DND-41 (cell line): ENCODE measurements around the gene DOCK3.

ENCODE experiments used
- ATAC-seq: fragments of 200-7000 bp; cut with Tn5 transposase; 3 replicates; pipeline ENCODE4 v1.9.1; 2021; ENCODE audit warnings: low read depth; ENCODE audit not compliant: insufficient read depth
- DNase-seq: peaks from one replicate; pipeline ENCODE4 v3.0.0-alpha.2; 2020
- H2AFZ ChIP-seq: 2 replicates; pipeline ENCODE4 v1.6.0; 2012; ENCODE audit warnings: low read depth, low read length
- H3K27ac ChIP-seq: 2 replicates; pipeline ENCODE4 v1.5.1; 2012; ENCODE audit warnings: low read length, inconsistent platforms
- H3K27me3 ChIP-seq: fragments of 200-600 bp; sonication (generic); 2 replicates; pipeline ENCODE4 v1.6.0; 2012; ENCODE audit warnings: low read length, mild to moderate bottlenecking, inconsistent platforms; ENCODE audit not compliant: insufficient read depth, poor library complexity
- H3K36me3 ChIP-seq: 2 replicates; pipeline ENCODE4 v1.5.1; 2012; ENCODE audit warnings: low read length, inconsistent platforms; ENCODE audit not compliant: insufficient read depth
- H3K4me1 ChIP-seq: 2 replicates; pipeline ENCODE4 v1.5.1; 2012; ENCODE audit warnings: mild to moderate bottlenecking, low read length; ENCODE audit not compliant: insufficient read depth
- H3K4me2 ChIP-seq: 2 replicates; pipeline ENCODE4 v1.6.0; 2012; ENCODE audit warnings: mild to moderate bottlenecking, moderate library complexity, low read length, inconsistent platforms; ENCODE audit not compliant: insufficient read depth
- H3K4me3 ChIP-seq, 2 experiments: fragments of 200-600 bp in 1 of 2; shearing (Covaris generic) in 1 of 2; 2 replicates each; pipeline ENCODE4 v1.5.1; 2012 to 2016; ENCODE audit warnings: inconsistent platforms in 2 of 2, low read length in 2 of 2, mild to moderate bottlenecking in 2 of 2, low read depth in 1 of 2, moderate library complexity in 1 of 2
- H3K79me2 ChIP-seq: 2 replicates; pipeline ENCODE4 v1.6.0; 2012; ENCODE audit warnings: low read length, inconsistent platforms; ENCODE audit not compliant: insufficient read depth
- H3K9ac ChIP-seq: 2 replicates; pipeline ENCODE4 v1.6.0; 2012; ENCODE audit warnings: low read depth, mild to moderate bottlenecking, inconsistent platforms, low read length, moderate library complexity
- H3K9me3 ChIP-seq: 2 replicates; pipeline ENCODE4 v1.5.1; 2012; ENCODE audit warnings: low read length, moderate library complexity, mild to moderate bottlenecking, inconsistent platforms; ENCODE audit not compliant: insufficient read depth, severe bottlenecking
- H4K20me1 ChIP-seq: 2 replicates; pipeline ENCODE4 v1.6.0; 2012; ENCODE audit warnings: low read length; ENCODE audit not compliant: insufficient read depth
- EZH2 ChIP-seq: IDR thresholded peaks from 3 replicates; pipeline ENCODE4 v1.6.1; 2012; ENCODE audit warnings: borderline replicate concordance, low read depth, mild to moderate bottlenecking, moderate library complexity, low read length, inconsistent platforms; ENCODE audit not compliant: severe bottlenecking
- TF ChIP-seq, protein P1 (sequence below): IDR thresholded peaks from 2 replicates; pipeline ENCODE4 v1.5.1; 2012; ENCODE audit warnings: borderline replicate concordance, low read length, moderate library complexity, mild to moderate bottlenecking; ENCODE audit not compliant: poor library complexity, severe bottlenecking; ENCODE audit errors: extremely low read depth

The DOCK3 gene

DNA sequence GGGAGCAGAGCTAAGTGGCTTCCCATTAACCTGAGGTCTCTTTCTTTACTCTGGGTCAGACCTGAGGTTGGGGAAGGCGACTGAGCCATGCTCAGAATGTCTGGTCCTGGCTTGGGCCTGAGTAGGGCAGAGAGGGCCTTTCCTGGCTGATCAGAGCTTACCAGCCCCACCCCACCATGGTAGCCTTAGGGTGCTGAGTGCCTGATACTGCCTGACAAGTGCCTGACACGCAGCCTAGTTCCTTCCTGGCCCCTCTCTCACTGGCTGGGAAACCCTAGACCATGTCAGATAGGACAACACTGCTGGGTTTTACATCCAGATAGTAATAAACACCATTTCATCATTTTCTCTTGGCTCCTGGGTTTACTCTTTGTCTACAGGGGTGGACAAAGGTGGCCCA, 25.8 kb upstream of the DOCK3 start:
- H3K36me3 ChIP-seq = peaks cover 59% of the 10 kb centered on the region
- DNase-seq (no peak), ATAC-seq (no peak)
- no peak overlapping the region for H2AFZ ChIP-seq
- H3K4me1 ChIP-seq = no peaks in the 10 kb centered on the region
- H3K79me2 ChIP-seq = no peaks in the 10 kb centered on the region
- no peak overlapping the region for H3K9ac ChIP-seq
- no peak for TF ChIP-seq EZH2
- TF ChIP-seq, protein P1, sequence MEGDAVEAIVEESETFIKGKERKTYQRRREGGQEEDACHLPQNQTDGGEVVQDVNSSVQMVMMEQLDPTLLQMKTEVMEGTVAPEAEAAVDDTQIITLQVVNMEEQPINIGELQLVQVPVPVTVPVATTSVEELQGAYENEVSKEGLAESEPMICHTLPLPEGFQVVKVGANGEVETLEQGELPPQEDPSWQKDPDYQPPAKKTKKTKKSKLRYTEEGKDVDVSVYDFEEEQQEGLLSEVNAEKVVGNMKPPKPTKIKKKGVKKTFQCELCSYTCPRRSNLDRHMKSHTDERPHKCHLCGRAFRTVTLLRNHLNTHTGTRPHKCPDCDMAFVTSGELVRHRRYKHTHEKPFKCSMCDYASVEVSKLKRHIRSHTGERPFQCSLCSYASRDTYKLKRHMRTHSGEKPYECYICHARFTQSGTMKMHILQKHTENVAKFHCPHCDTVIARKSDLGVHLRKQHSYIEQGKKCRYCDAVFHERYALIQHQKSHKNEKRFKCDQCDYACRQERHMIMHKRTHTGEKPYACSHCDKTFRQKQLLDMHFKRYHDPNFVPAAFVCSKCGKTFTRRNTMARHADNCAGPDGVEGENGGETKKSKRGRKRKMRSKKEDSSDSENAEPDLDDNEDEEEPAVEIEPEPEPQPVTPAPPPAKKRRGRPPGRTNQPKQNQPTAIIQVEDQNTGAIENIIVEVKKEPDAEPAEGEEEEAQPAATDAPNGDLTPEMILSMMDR = no peak
- no peaks in the 10 kb centered on the region for H3K27me3 ChIP-seq
- no peak overlapping the region for H3K27ac ChIP-seq
- H3K4me2 ChIP-seq = no peak overlapping the region
- H3K9me3 ChIP-seq = no peaks in the 10 kb centered on the region
- peaks cover 67% of the 10 kb centered on the region for H4K20me1 ChIP-seq
- no peak overlapping the region for H3K4me3 ChIP-seq

DNA sequence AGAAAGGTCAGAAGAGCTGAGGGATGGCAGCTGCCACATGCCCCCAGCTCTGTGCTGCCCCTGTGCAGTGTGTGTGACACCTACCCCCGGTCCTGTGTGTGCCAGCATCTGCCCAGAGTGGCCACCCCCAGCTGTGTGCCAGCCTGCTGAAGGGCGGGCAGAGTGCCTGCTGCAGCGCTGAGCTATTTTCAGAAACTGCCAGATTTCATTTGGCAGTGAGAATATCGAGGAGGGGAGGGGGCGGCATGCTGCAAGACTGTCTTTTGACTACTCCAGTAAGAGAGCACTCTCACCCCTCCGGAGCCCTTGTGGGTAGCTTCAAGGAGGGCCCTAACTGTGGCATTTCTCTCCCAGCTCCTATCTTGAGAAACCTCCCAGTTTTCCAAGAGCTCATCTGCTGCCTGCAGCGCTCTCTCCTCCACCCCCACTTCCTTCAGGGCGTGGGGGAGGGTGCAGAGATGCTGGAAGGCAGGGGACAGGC, 25.2 kb upstream of the DOCK3 start:
- no peaks in the 10 kb centered on the region for H3K27me3 ChIP-seq
- H3K9ac ChIP-seq = no peak overlapping the region
- no peak overlapping the region for H3K27ac ChIP-seq
- ATAC-seq = no peak
- H4K20me1 ChIP-seq = peaks cover 64% of the 10 kb centered on the region
- H3K9me3 ChIP-seq = no peaks in the 10 kb centered on the region
- peaks cover 53% of the 10 kb centered on the region for H3K36me3 ChIP-seq
- H2AFZ ChIP-seq = no peak overlapping the region
- H3K4me3 ChIP-seq = no peak overlapping the region
- no peaks in the 10 kb centered on the region for H3K79me2 ChIP-seq
- DNase-seq = no peak
- no peaks in the 10 kb centered on the region for H3K4me1 ChIP-seq
- TF ChIP-seq EZH2 = no peak
- TF ChIP-seq, protein P1 = no peak
- H3K4me2 ChIP-seq = no peak overlapping the region

DNA sequence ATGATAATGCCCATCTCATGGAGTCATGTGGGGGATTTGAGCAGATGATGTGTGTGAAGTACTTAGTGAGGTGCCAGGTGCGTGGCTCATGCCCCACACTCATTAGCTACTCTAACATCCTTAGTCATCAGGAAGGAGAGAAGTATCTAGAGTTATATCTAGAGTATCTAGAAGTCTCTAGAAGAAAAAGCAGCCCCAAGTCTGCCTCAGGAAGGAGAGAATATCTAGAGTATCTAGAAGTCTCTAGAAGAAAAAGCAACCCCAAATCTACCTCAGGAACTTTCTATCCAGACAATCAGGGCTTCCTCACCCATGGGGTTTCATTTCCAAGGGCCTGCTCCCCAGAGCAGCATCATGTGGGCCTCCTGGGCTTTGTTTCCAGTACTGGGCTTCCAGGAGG, 24.7 kb upstream of the DOCK3 start:
- Histone ChIP-seq H3K4me1 (no peaks in the 10 kb centered on the region), H3K27me3 (no peaks in the 10 kb centered on the region), H3K9me3 (no peaks in the 10 kb centered on the region), H2AFZ (no peak overlapping the region), H4K20me1 (peaks cover 61% of the 10 kb centered on the region), H3K36me3 (peaks cover 48% of the 10 kb centered on the region), H3K4me3 (no peak overlapping the region), H3K27ac (no peak overlapping the region), H3K79me2 (no peaks in the 10 kb centered on the region), H3K4me2 (no peak overlapping the region), H3K9ac (no peak overlapping the region)
- no peak for TF ChIP-seq EZH2
- DNase-seq (no peak), ATAC-seq (no peak)

DNA sequence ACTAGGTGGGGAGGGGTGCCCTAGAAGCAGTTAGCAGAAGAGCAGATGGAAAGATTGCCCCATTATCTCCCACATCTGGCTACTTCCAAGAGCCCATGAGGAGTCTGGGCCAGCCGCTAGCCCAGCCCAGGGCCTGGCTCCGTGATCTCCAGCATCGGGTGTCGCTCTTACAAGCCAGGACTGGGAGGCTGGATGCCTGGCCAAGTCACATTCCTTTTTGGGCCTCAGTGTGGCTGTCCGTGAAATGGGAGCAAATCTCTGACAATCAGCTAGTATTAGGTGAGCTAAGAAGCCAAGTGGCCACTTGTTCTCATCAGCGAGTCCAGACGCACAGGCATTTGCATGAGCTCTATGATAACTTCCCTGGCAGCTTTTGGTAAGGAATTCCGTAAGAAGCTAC, 23.3 kb upstream of the DOCK3 start:
- H4K20me1 ChIP-seq = peaks cover 48% of the 10 kb centered on the region
- H3K9ac ChIP-seq = no peak overlapping the region
- H3K27ac ChIP-seq = no peak overlapping the region
- no peaks in the 10 kb centered on the region for H3K9me3 ChIP-seq
- DNase-seq (no peak), ATAC-seq (no peak)
- H3K4me2 ChIP-seq = no peak overlapping the region
- TF ChIP-seq, protein P1 = no peak
- no peak for TF ChIP-seq EZH2
- H3K4me1 ChIP-seq = no peaks in the 10 kb centered on the region
- H3K4me3 ChIP-seq = no peak overlapping the region
- H3K79me2 ChIP-seq = no peaks in the 10 kb centered on the region
- no peaks in the 10 kb centered on the region for H3K27me3 ChIP-seq
- peaks cover 34% of the 10 kb centered on the region for H3K36me3 ChIP-seq
- H2AFZ ChIP-seq = no peak overlapping the region
